HG02884 (cell line): Measurements from ENCODE around the gene PWWP2B.
A peak's percentile ranks its signal among the peaks of the same experiment; 100 is the strongest.

ENCODE experiments used
- ATAC-seq: cut with Tn5 transposase; IDR thresholded peaks from one replicate; pipeline ENCODE4 v1.9.1; 2021; ENCODE audit warnings: mild to moderate bottlenecking, moderate library complexity; ENCODE audit not compliant: unreplicated experiment

The PWWP2B gene

GRCh38 chr10:132416566-132417256 lies 19.7 kb downstream of the PWWP2B start:
- ATAC-seq, result no peak

DNA sequence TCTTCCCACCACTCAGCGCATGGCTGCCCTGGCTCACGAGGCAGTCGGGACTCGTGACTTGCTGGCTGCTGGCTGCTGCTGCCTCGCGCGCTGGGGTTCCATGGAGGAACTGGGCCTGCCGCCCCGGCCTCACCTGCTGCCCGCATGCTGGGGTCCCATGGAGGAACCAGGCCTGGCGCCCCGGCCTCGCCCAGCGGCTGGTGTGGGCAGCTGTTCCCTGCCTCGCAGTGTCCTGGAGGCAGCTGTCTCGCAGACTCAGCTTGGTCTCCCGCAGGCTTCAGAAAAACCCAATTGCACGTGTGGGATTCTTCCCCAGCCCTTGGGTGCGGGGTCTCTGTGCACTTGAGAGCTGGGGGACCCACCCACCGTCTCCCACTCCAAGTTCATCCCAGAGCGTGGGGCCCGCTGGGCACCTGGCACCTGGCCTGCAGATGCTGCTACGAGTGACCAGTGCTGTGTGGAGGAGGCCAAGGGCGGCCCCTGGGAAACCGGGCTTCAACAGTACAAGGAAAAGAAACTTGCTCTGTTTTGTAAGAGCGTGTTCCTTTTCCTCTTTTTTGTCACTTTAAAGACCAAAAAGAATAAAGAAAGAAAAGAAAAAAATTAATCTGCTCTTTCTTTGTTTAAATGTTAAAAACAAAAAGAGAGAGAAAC lies 20.4 kb downstream of the PWWP2B start:
- no peak for ATAC-seq

DNA sequence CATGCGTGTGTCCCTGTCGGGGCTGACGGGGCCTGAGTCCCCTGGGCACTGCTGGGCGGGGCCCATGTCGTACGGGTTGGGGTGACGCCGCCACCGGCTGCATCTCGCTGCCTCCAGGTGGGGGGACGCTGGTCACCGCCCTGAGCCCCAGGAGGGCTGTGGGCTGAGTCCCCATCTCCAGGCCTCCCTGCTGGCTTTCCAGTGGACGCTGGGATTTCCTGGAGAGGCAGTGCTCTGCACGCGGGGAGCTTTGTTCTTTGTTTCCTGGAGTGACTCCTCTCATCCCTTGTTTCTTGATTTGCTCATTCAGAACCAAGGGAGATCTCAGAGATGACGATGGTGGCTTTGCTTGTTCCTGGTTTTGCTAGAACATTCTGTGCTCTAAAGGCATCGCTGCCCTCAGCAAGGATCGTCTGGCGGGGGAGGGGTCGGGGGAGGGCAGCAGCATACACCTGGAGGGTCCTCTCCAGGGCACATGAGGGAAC lies 21.0 kb downstream of the PWWP2B start:
- no peak for ATAC-seq

- no peak for ATAC-seq
These were observed 21.8 kb downstream of the PWWP2B start for GRCh38 chr10:132418527-132419416.

DNA sequence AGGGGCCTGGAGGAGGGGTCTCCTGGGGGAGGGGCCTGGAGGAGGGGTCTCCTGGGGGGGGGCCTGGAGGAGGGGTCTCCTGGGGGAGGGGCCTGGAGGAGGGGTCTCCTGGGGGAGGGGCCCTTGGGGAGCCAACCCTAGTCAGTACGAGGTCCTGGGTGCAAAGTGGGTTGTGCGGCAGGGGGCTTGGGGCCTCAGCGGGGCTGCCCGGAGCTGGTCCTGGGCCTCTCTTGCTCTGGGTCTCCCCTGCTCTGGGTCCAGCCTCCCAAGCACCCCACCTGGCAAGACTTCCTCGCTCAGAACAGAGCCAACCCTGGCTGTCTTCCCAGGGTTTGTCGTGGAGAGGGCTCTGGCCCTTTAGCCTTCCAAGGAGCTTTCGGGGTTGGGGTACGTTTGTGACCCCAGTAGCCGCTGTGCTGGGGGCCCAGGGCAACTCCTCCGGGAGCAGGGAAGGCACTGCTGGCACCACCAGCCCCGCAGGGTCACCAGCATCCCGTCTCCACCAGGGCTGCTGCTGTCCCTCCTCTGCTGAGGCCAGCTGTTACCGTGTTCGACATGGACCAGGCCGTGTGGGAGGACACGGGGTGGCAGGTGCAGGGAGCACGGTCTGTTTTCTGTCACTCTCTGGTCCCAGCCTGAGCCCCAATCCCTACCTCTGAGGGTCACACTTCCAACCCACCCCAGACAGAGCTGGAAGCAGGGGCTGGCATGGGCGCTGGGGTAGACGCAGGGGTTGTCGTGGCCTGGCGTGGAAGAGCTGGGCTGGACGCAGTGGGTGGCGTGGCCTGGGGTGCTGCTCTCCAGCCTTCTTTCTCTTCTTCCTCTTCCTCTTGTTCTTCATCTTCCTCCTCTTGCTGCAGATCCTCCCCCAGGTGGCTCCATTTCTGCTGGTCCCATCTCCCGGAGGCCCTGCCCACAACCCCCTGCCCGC lies 22.8 kb downstream of the PWWP2B start:
- ATAC-seq, result no peak

GRCh38 chr10:132420469-132420980 lies 23.5 kb downstream of the PWWP2B start:
- ATAC-seq, result no peak

DNA sequence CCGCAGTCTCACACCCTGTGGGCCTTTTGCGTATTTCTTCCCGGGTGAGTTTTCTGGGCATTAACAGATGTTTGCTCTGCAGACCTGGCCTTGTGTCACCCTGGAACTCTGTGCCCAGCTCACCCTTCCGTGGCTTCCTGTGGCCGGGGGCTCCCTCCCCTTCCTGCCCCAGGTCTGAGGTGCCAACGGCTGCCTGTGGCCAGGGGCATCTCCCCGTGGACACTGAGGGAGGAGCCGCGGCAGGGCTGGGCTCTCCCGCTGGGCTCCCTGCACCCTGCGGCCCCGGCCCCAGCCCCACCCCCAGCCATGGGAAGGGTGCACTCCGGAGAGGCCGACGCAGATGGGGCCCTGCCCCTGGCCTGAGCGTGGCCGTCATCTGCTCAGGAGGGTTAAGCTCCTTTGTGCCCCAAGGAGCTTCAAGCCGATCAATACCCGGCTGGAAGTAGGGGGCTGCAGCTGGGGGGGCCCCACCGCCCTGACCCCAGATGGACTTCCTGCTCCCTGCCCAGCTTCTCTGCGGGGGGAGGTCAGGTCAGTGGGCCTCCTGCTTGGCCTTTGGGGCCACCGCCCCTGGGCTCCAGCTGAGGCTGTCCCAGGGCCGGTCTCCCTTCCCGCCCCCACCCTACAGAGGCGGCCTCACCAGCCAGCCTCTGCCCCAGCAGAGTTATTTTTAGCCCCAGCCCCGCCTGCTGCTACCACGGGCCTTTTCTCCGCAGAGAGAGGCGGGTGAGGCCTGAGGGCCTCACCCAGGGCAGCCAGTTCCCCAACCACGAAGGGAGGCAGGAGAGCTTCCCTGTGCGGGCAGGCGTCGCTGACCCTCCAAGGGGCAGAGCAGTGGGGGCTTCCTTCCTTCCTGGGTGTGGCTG lies 24.2 kb downstream of the PWWP2B start:
- ATAC-seq, result no peak

DNA sequence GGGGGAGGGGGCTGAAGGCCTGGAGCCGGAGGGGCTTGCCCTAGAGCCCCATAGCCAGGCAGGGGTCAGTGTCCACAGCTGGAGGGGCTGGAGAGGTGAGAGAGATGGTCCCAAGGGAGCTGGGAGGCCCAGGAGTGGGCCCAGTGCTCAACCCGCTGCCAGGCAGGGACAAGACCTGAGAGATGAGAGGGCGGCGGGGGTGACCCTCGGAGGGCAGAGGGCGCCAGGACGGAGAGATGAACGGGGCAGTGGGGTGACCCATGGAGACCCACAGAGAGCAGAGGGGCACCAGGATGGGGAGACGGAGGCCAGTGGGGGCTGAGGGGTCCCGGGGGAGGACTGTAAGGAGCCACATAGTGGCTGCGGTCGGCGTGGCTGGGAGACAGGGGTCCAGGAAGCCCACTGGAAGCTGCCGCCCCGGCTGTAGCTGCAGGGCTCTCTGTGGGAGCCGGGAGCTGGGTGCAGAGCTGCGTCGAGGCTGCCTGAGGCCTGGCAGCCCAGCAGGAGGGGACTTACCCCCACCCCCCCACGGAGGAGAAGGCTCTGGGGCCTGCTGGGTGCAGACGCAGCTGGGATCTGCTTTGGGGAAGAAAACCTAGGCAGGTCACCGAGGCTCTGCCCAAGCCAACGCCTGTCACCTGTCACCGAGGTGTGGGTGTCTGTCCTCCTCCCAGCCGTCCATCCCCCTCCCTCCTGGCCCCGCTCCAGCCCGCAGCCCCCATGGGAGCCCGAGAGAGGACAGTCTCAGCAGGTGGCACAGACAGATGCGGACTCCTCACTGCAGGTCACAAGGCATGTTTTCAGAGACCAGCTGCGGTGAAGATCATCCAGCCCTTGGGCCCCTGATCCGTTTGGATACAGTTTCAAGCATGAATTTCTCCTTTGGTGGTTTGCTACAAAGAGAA lies 25.1 kb downstream of the PWWP2B start:
- no peak for ATAC-seq

DNA sequence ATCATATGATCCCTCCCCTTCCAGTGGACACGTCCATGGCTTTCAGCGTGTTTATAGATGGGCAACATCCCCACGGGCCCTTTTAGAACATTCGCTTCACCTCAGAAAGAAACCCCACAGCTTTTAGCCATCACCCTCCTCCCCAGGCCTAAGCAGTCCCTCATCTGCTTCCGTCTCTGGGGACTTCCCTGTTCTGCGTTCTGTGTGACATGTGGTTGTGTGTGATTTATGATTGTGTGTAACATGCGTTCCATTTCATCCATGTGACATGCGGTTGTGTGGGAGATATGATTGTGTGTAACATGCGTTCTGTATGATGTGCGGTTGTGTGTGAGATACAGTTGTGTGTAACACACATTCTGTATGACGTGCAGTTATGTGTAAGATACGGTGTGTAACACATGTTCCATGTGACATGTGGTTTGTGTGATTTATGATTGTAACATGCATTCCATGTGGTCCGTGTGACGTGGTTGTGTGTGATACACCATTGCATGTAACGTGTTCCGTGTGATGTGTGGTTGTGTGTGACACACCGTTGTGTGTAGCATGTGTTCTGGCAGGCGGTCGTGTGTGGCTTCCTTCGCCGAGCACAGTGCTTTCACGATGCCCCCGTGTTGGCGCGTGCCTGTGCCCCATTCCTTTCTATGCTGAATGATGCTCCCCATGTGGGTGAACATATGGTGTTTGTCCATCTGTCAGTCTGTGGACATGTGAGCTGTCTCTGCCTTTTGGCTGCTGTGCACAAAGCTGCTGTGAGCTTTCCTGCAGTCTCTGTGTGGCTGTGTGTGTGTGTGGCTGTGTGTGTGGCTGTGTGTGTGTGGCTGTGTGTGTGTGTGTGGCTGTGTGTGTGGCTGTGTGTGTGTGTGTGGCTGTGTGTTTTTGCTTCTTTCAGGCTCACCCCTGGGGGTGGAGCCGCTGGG lies 26.2 kb downstream of the PWWP2B start:
- peak; percentile 48 for ATAC-seq

DNA sequence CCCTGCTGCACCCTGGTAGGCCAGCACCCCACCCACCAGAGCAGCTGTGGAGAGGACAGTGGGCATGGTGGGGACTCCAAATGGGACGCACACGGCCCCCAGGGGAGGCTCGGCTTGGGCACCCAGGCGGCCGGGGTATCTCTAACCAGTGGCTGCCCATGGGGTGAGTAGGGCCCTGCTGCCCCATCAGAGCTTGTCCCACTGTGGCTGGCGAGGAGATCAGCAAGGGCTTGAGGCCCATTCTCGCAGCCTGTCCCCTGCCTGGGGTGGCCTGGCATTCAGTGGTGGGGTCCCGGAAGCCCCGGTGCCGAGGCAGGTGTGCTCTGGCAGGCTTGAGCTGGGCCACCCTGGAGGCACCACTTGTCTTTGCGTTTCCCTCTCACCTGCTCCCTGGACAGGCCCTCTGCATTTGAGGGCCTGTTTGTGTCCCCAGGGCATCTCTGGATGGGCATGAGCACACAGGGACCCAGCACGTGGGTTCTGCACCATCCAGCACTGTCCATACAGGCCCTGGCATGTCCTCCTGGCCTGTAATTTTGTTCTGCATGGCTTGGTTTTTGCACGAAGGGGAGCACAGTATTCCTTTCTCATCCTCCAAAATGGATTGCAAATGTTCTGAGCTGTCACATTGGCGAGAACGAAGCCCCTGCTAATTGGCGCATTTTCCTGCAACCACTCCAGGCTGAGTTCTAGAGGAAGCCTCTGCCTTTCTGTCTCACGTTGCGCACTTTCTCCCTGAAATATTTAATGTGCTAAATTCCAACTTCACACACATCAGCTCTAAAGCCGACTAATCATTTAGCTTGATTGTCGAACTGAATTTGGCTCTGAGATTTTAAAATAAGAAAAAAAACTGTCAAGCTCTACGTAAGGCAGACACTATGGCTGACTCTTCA lies 27.2 kb downstream of the PWWP2B start:
- no peak for ATAC-seq

DNA sequence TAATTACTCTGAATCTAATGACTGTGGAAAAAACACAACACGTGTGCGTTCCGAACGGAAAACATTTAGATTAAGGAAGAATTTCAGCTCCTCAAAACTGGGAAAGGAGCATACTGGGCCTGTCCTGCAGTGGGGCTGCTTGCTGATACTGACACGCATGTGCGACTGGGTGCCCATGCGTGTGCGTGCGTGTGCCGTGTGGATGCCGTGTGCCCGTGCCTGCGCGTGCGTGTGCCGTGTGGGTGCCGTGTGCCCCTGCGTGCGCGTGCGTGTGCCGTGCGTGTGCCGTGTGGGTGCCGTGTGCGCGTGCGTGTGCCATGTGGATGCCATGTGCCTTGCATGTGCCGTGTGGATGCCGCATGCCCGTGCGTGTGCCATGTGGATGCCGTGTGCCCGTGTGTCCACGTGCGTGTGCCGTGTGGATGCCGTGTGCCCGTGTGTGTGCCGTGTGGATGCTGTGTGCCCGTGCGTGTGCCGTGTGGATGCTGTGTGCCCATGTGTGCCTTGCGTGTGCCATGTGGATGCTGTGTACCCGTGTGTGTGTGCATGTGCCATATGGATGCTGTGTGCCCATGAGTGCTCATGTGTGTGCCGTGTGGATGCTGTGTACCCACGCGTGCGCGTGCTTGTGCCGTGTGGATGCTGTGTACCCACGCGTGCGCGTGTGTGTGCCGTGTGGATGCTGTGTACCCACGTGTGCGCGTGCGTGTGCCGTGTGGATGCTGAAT lies 28.2 kb downstream of the PWWP2B start:
- no peak for ATAC-seq

GRCh38 chr10:132425757-132426155 lies 28.8 kb downstream of the PWWP2B start:
- no peak for ATAC-seq

DNA sequence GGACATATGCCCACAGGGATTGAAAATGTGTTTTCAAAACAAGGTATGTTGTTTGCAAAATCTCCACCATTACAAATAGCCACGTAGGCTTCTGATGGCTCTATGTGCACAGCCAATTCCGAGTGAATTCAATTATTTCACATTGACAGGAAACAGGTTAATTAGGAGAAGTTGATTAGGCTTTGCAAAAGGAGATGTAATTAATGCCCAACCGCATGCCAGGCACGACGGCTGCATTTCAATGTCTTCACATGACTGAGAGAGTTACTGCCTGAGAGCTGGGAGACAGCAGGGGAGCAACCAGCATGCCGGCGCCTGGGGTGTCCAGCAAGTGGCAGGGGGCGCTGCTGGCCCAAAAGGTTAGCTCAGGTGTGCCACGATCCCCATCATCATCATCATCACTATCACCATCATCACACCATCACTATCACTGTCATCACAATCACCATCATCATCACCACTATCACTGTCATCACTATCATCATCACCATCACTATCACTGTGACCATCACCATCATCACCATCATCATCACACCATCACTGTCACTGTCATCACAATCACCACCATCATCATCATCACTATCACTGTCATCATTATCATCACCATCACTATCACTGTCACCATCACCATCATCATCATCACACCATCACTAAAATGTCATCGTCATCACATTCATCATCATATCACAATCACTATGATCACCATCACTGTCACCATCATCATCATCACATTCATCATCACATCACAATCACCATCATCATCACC lies 30.2 kb downstream of the PWWP2B start:
- ATAC-seq, result no peak

- no peak for ATAC-seq
These were observed 31.0 kb downstream of the PWWP2B start for GRCh38 chr10:132427939-132428367.

DNA sequence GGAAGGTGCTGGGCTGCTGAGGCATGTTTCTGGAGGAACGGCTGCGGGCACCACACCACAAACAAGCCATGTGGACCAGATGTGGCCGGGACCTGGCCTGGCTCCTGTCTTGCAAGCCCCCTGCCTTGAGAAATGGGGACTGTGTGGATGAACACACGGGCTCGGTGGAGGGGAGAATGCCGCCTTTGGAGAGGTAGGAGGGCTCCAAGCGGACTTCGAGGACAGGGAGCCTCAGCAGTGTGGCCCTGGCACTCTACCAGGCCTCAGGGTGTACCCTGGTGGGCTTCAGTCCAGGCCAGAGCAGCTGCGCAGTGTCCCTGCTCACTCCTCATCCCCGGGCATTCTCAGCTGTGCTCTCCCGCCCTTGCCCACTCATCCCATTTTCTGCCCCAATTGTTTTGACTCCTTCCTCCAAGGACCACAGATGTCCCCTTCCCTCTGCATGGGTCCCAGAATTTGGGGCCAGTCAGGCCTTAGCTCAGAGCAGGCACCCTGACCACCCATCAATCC lies 31.5 kb downstream of the PWWP2B start:
- ATAC-seq, result no peak
